HepG2 (cell line): ENCODE results near the gene ALDH1A1. TPM values are rescaled to one million over a fixed set of nuclear protein-coding genes. Genes with fewer than 3 reads are reported as not detected.
A peak's percentile ranks its signal among the peaks of the same experiment; 100 is the strongest.

Experiments used
- ATAC-seq: fragments of 200-7000 bp; cut with Tn5 transposase; 3 replicates; pipeline ENCODE4 v1.9.1; 2020; ENCODE audit warnings: mild to moderate bottlenecking, moderate library complexity
- BruUV-seq: library from RNA; stranded (reverse); fragments of 400-500 nt; replicated peaks from 2 replicates; lab custom pipeline; 2021; lab: Mats Ljungman, UMichigan
- CTCF ChIA-PET: fragments of 300-600 bp; formaldehyde crosslinking; extraction: SDS; loops from one replicate; lab custom pipeline; 2021; ENCODE audit warnings: low total read pairs, inconsistent platforms, low intra/inter-chr PET ratio; lab: Yijun Ruan, JAX
- POLR2A ChIA-PET: fragments of 350-600 bp; sonication (Branson Sonifier 250); formaldehyde crosslinking; loops from one replicate; lab custom pipeline; 2020; ENCODE audit warnings: antibody characterized with exemption, inconsistent platforms; lab: Yijun Ruan, JAX
- DNase-seq: peaks from one replicate; pipeline ENCODE4 v3.0.0-alpha.2; 2015; ENCODE audit warnings: low spot score
- FAIRE-seq: peaks from 3 replicates; lab custom pipeline; 2011; peaks lifted over from hg19 to GRCh38; lab: Jason Lieb, UNC
- H2AFZ ChIP-seq: one replicate; pipeline ENCODE4 v1.6.1; 2011; ENCODE audit warnings: low read length, inconsistent platforms
- H3K27ac ChIP-seq: fragments of 300-600 bp; 3 replicates; pipeline ENCODE4 v1.8.0; 2011; ENCODE audit warnings: mixed run types, mild to moderate bottlenecking, mixed read lengths, low read length, inconsistent platforms; ENCODE audit not compliant: insufficient read depth; ENCODE audit errors: extremely low read length
- H3K27me3 ChIP-seq, 2 experiments: fragments of 200-600 bp in 1 of 2; 2 replicates in 1 of 2; 3 replicates in 1 of 2; pipeline versions ENCODE4 v1.6.0 to v1.8.0; 2011; ENCODE audit warnings: low read length in 2 of 2, mild to moderate bottlenecking in 2 of 2, moderate library complexity in 2 of 2, inconsistent platforms in 1 of 2; ENCODE audit not compliant: insufficient read depth in 2 of 2, control insufficient read depth in 1 of 2
- H3K36me3 ChIP-seq, 2 experiments: fragments of 200-600 bp in 1 of 2; replicated peaks in 1 of 2; 2 replicates in 1 of 2; 3 replicates in 1 of 2; pipeline versions ENCODE4 v1.5.1 to v1.8.0; 2011; ENCODE audit warnings: low read length in 2 of 2, inconsistent platforms in 1 of 2; ENCODE audit not compliant: insufficient read depth in 2 of 2, control insufficient read depth in 1 of 2
- H3K4me1 ChIP-seq: 2 replicates; pipeline ENCODE4 v1.5.1; 2012; ENCODE audit warnings: low read length, inconsistent platforms; ENCODE audit not compliant: insufficient read depth
- H3K4me2 ChIP-seq: 2 replicates; pipeline ENCODE4 v1.6.0; 2011; ENCODE audit warnings: low read depth, low read length, inconsistent platforms
- H3K4me3 ChIP-seq, 3 experiments: fragments of 200-600 bp in 1 of 3; sonication (generic), shearing (Covaris generic) in 1 of 3; replicated peaks in 1 of 3; 2 replicates each; pipeline ENCODE4 v1.5.1; 2011 to 2016; ENCODE audit warnings: low read length in 3 of 3, inconsistent platforms in 2 of 3, low read depth in 2 of 3, mild to moderate bottlenecking in 2 of 3, control low read depth in 1 of 3, mixed read lengths in 1 of 3; ENCODE audit not compliant: insufficient read depth in 1 of 3
- H3K79me2 ChIP-seq: one replicate; pipeline ENCODE4 v1.6.1; 2011; ENCODE audit warnings: low read length, inconsistent platforms; ENCODE audit not compliant: insufficient read depth
- H3K9ac ChIP-seq: 2 replicates; pipeline ENCODE4 v1.6.0; 2011; ENCODE audit warnings: mild to moderate bottlenecking, low read depth, low read length, inconsistent platforms; ENCODE audit not compliant: insufficient read depth
- H3K9me3 ChIP-seq: 2 replicates; pipeline ENCODE4 v1.5.1; 2012; ENCODE audit warnings: mild to moderate bottlenecking, low read length
- H4K20me1 ChIP-seq: 2 replicates; pipeline ENCODE4 v1.6.0; 2011; ENCODE audit warnings: inconsistent platforms, mild to moderate bottlenecking, low read length, moderate library complexity; ENCODE audit not compliant: insufficient read depth
- BORCS8-MEF2B ChIP-seq: sonication (generic); formaldehyde crosslinking; IDR thresholded peaks from 2 replicates; pipeline ENCODE4 v1.8.0; 2022; ENCODE audit warnings: mild to moderate bottlenecking, missing genetic modification reagents
- KDM2A ChIP-seq: sonication (generic); formaldehyde crosslinking; IDR thresholded peaks from 2 replicates; pipeline ENCODE4 v1.4.0; 2020; ENCODE audit warnings: low read depth, missing genetic modification reagents, borderline replicate concordance
- NBN ChIP-seq: fragments of 450-650 bp; conservative IDR thresholded peaks from 2 replicates; pipeline ENCODE4 v1.6.1; 2017
- NCOR1 ChIP-seq: fragments of 200-600 bp; sonication (generic); IDR thresholded peaks from 2 replicates; pipeline ENCODE4 v1.7.0; 2017; ENCODE audit warnings: antibody characterized with exemption, low read length, borderline replicate concordance
- PHF5A ChIP-seq: IDR thresholded peaks from one replicate; pipeline ENCODE4 v1.6.1; 2018; ENCODE audit warnings: low read depth, missing genetic modification reagents; ENCODE audit not compliant: unreplicated experiment
- RBM22 ChIP-seq: fragments of 200-400 bp; formaldehyde crosslinking; optimal IDR thresholded peaks from 2 replicates; pipeline ENCODE3; 2017; ENCODE audit warnings: mild to moderate bottlenecking, low read length, moderate library complexity
- ZBTB3 ChIP-seq: sonication (generic); formaldehyde crosslinking; IDR thresholded peaks from 2 replicates; pipeline ENCODE4 v1.4.0; 2020; ENCODE audit warnings: low read depth, mild to moderate bottlenecking, moderate library complexity, missing genetic modification reagents, borderline replicate concordance
- ZFP36 ChIP-seq: fragments of 150-350 bp; IDR thresholded peaks from 2 replicates; pipeline ENCODE4 v1.6.1; 2018; ENCODE audit warnings: borderline replicate concordance, low read length, low read depth; ENCODE audit not compliant: partially characterized antibody
- ZFYVE20 ChIP-seq: sonication (generic); formaldehyde crosslinking; IDR thresholded peaks from 2 replicates; pipeline ENCODE4 v1.8.0; 2023; ENCODE audit warnings: low read depth, mild to moderate bottlenecking, moderate library complexity, missing genetic modification reagents, borderline replicate concordance
- ZNF563 ChIP-seq: sonication (generic); formaldehyde crosslinking; IDR thresholded peaks from 2 replicates; pipeline ENCODE4 v1.8.0; 2022; ENCODE audit warnings: mild to moderate bottlenecking, moderate library complexity, missing genetic modification reagents
- ZNF703 ChIP-seq: sonication (generic); formaldehyde crosslinking; IDR thresholded peaks from 2 replicates; pipeline ENCODE4 v1.5.1; 2020; ENCODE audit warnings: missing genetic modification reagents, mild to moderate bottlenecking, moderate library complexity, borderline replicate concordance
- ZNF788 ChIP-seq: sonication (generic); formaldehyde crosslinking; IDR thresholded peaks from 2 replicates; pipeline ENCODE4 v1.5.0; 2020; ENCODE audit warnings: mild to moderate bottlenecking, missing genetic modification reagents, borderline replicate concordance
- WGBS: methylation state at CpG from one replicate; pipeline ENCODE4 v1.1.6; 2017; ENCODE audit warnings: low lambda C conversion rate; 5-methylcytosine and 5-hydroxymethylcytosine counted together
- in situ Hi-C: cut with HindIII; loops from 2 replicates; pipeline ENCODE4 v1.10.0; 2017; ENCODE audit warnings: low pct_unique_long_range_greater_than_20kb; ENCODE audit not compliant: extremely low pct_ligation_motif_present
- intact Hi-C: fragments of 100-400 bp; cut with micrococcal nuclease; formaldehyde crosslinking; loops from one replicate; pipeline ENCODE4 v1.10.0; 2022; ENCODE audit not compliant: unreplicated experiment
- polyA plus RNA-seq, 8 experiments: library from polyadenylated mRNA; depleted of rRNA in 3 of 8; stranded (reverse) in 7 of 8; unstranded in 1 of 8; fragments of >200 nt; fragmentation: Illumina TruSeq in 4 of 8; extraction: Trizol in 4 of 8; gene quantifications; 2 replicates each; pipeline versions ENCODE4 v1.2.1 to v1.2.3, GENCODE V29; 2011 to 2016; ENCODE audit warnings: low read depth in 4 of 8, missing spikeins in 1 of 8, mixed read lengths in 1 of 8; ENCODE audit not compliant: insufficient read depth in 1 of 8
- total RNA-seq, 5 experiments: library from RNA; depleted of rRNA; stranded (reverse); fragments of >200 nt; fragmentation: Illumina TruSeq; extraction: Trizol; gene quantifications; 2 replicates each; pipeline ENCODE4 v1.2.3, GENCODE V29; 2016; ENCODE audit warnings: low read depth in 1 of 5
- TF ChIP-seq, protein P1 (sequence below): IDR thresholded peaks from 2 replicates; pipeline ENCODE4 v1.6.1; 2016; ENCODE audit warnings: low read depth
- TF ChIP-seq, protein P2 (sequence below): IDR thresholded peaks from 2 replicates; pipeline ENCODE4 v1.6.1; 2016; ENCODE audit warnings: mild to moderate bottlenecking
- TF ChIP-seq, protein P3 (sequence below): sonication (generic); formaldehyde crosslinking; IDR thresholded peaks from 2 replicates; pipeline ENCODE4 v1.4.0; 2020; ENCODE audit warnings: missing genetic modification reagents

ALDH1A1 gene
- total and polyA plus RNA-seq, 2 of the 13 experiments (the other 11 are each of a cell fraction or from before 2014, with no cell fraction given), result 88.2 to 439 TPM

DNA sequence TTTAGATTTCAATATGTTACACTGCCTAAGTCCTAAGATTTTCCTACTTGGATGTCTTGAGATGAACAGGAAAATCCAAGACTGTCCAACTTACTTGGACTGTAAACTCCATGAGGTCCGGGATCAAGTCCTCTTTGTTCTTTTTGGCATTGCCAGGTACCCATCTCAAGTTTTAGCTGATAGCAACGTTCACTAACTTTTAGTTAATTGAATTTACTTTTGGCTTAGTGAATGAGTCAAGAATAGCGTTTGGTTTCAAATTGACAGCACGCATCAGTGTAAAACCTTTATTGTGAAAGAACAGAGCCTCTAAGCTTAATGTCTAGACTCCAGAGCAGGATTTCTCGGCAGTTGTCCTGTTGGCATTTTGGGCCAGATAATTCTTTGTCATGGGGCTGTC, 37.2 kb downstream of the ALDH1A1 start:
- WGBS, result 93% methylated on average over 4 of the region's 5 CpGs
- Histone ChIP-seq H3K4me2 (no peak overlapping the region), H3K9ac (no peak overlapping the region), H3K4me3 (no peak overlapping the region), H3K36me3 (peaks cover 12 to 73% of the 10 kb centered on the region in 2 experiments; a peak in 4 of 5 replicates), H3K79me2 (no peaks in the 10 kb centered on the region), H3K27me3 (no peaks in the 10 kb centered on the region), H2AFZ (no peak overlapping the region), H3K4me1 (no peaks in the 10 kb centered on the region), H3K27ac (no peak overlapping the region), H3K9me3 (no peaks in the 10 kb centered on the region), H4K20me1 (no peaks in the 10 kb centered on the region)
- BruUV-seq, result no TSS peak
- DNase-seq (no peak), FAIRE-seq (no peak), ATAC-seq (no peak)
- in situ Hi-C loops, result no loop called here
- CTCF ChIA-PET, result no interaction called here
- intact Hi-C loops, result no loop called here
- POLR2A ChIA-PET, result no interaction called here
- TF ChIP-seq RBM22, result peak; percentile 49
- no peak for TF ChIP-seq ZNF788

DNA sequence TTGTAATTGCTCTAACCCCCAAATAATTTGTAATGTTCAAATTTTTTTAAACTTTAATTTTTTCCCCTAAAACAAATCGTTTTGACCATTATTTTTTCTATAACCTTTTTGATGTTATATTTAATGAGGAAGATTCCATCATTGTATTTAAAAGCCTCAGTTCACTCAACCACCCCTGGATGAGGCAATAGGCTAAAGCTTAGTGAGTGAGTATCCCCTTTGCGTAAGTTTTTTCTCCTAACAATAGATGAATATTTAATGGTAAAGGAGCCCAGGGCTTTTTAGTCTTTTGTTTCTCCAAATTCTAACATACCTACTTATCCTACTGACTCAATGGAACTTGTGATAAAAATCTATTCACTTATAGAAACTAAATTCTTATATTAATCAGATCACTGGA, 38.1 kb downstream of the ALDH1A1 start:
- Histone ChIP-seq H3K4me1 (no peaks in the 10 kb centered on the region), H3K79me2 (no peaks in the 10 kb centered on the region), H3K9ac (no peak overlapping the region), H3K27ac (no peak overlapping the region), H2AFZ (no peak overlapping the region), H3K4me3 (no peak overlapping the region), H4K20me1 (no peaks in the 10 kb centered on the region), H3K27me3 (no peaks in the 10 kb centered on the region), H3K36me3 (peaks cover 12 to 68% of the 10 kb centered on the region in 2 experiments; a peak in 4 of 5 replicates), H3K4me2 (no peak overlapping the region), H3K9me3 (no peaks in the 10 kb centered on the region)
- ATAC-seq, result no peak
- BruUV-seq, result no TSS peak
- in situ Hi-C loops, result no loop called here
- DNase-seq, result no peak
- CTCF ChIA-PET, result no interaction called here
- no peak for FAIRE-seq
- intact Hi-C loops, result no loop called here
- WGBS, result 86% methylated on average over 2 of the region's 2 CpGs
- POLR2A ChIA-PET, result no interaction called here
- TF ChIP-seq ZBTB3 (CRISPR knock-in tag) (no peak), ZFP36 (no peak), BORCS8-MEF2B (no peak), ZNF563 (CRISPR knock-in tag) (no peak), ZNF703 (no peak), ZFYVE20 (CRISPR knock-in tag) (no peak), NCOR1 (no peak), NBN (no peak), PHF5A (CRISPR knock-in tag) (no peak), KDM2A (no peak)
- TF ChIP-seq, protein P1, sequence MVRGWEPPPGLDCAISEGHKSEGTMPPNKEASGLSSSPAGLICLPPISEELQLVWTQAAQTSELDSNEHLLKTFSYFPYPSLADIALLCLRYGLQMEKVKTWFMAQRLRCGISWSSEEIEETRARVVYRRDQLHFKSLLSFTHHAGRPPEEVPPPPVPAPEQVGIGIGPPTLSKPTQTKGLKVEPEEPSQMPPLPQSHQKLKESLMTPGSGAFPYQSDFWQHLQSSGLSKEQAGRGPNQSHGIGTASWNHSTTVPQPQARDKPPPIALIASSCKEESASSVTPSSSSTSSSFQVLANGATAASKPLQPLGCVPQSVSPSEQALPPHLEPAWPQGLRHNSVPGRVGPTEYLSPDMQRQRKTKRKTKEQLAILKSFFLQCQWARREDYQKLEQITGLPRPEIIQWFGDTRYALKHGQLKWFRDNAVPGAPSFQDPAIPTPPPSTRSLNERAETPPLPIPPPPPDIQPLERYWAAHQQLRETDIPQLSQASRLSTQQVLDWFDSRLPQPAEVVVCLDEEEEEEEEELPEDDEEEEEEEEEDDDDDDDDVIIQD (CRISPR knock-in tag), result no peak
- TF ChIP-seq, protein P2, sequence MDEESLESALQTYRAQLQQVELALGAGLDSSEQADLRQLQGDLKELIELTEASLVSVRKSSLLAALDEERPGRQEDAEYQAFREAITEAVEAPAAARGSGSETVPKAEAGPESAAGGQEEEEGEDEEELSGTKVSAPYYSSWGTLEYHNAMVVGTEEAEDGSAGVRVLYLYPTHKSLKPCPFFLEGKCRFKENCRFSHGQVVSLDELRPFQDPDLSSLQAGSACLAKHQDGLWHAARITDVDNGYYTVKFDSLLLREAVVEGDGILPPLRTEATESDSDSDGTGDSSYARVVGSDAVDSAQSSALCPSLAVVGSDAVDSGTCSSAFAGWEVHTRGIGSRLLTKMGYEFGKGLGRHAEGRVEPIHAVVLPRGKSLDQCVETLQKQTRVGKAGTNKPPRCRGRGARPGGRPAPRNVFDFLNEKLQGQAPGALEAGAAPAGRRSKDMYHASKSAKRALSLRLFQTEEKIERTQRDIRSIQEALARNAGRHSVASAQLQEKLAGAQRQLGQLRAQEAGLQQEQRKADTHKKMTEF, result no peak
- TF ChIP-seq, protein P3, sequence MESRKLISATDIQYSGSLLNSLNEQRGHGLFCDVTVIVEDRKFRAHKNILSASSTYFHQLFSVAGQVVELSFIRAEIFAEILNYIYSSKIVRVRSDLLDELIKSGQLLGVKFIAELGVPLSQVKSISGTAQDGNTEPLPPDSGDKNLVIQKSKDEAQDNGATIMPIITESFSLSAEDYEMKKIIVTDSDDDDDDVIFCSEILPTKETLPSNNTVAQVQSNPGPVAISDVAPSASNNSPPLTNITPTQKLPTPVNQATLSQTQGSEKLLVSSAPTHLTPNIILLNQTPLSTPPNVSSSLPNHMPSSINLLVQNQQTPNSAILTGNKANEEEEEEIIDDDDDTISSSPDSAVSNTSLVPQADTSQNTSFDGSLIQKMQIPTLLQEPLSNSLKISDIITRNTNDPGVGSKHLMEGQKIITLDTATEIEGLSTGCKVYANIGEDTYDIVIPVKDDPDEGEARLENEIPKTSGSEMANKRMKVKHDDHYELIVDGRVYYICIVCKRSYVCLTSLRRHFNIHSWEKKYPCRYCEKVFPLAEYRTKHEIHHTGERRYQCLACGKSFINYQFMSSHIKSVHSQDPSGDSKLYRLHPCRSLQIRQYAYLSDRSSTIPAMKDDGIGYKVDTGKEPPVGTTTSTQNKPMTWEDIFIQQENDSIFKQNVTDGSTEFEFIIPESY (CRISPR knock-in tag), result no peak
